Stimulated activated CD4-positive, alpha-beta T cell treated with anti-CD3 and anti-CD28 coated beads, Interleukin-15, amount 100 ng/mL, for 48 hours (primary cell): ENCODE results near the gene RDH5.

Experiments
- DNase-seq, 2 donors: peaks; one replicate each; pipeline ENCODE4 v3.0.0-alpha.2; 2020; ENCODE audit warnings: low read depth in 2 of 2

RDH5 gene

DNA sequence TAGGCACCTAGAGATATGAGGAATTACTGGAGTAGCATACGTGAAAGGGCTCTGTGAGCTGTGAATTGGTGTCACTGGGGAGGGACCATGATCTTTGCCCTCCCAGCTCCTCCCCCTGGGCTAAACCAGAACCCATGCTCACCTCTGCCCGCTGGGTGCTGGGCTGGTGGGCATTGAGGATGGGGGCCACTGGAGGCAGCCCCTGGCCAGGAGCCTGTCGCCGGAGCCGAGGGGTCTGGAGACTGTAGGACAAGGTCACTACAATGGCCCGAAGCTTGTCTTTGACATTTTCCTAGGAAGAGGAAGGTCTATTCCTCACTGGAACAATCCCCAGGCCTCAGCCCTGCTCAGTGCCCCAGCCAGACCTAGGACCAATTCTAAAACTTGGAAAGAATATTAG is 24.1 kb upstream of the RDH5 start:
- no peak for DNase-seq

GRCh38 chr12:55696796-55697462 is 23.3 kb upstream of the RDH5 start:
- DNase-seq: no peak

DNA sequence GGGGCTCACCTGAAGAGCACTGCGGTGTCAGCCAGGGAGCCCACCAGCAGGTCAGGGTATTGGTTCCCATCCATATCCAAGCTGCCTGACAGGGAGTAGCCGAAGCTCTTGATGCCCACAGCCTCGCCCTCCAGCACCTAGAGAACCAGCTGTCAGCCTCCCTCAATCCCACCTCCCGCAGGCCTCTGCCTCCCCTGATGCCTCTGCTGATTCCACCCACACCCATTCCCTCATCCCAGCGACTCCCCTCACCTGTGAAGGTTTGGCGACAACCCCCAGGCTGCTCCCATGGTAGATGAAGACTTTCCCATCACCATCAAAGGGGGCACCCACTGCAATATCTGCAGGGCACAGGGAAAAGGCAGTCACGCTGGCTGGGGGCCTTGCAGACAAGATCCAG is 22.5 kb upstream of the RDH5 start:
- DNase-seq: no peak

GRCh38 chr12:55698241-55698955 is 21.8 kb upstream of the RDH5 start:
- no peak for DNase-seq

DNA sequence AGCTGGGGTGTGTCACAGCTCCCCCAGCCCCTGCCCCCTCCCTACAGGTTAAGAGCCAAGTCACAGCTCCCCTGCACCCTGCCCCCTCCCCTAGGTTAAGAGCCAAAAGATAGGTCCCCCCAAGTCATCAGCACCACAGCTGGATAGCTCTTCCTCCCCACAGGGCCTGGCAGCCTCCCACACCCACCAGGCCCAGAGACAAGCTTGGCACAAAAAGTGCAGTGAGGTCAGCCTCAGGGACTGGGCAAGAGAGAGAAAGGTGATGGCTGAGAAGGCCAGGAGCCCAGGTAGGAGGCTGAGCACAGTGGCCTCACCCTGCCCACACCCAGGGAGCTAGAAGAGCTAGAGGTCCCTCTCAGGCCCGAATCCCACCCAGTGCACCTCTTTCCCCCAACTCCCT is 21.2 kb upstream of the RDH5 start:
- DNase-seq: no peak

- no peak for DNase-seq
These were observed 20.6 kb upstream of the RDH5 start for GRCh38 chr12:55699471-55700055.

- DNase-seq: no peak
These were observed 19.8 kb upstream of the RDH5 start for GRCh38 chr12:55700255-55701018.

GRCh38 chr12:55702861-55703260 is 17.3 kb upstream of the RDH5 start:
- no peak for DNase-seq

- no peak for DNase-seq
These were observed 16.9 kb upstream of the RDH5 start for GRCh38 chr12:55703288-55703687.

- DNase-seq: no peak
These were observed 16.1 kb upstream of the RDH5 start for GRCh38 chr12:55703901-55704761.

GRCh38 chr12:55704824-55705718 is 15.1 kb upstream of the RDH5 start:
- DNase-seq: no peak

GRCh38 chr12:55705782-55706402 is 14.3 kb upstream of the RDH5 start:
- DNase-seq: no peak

- DNase-seq: no peak
These were observed 13.5 kb upstream of the RDH5 start for GRCh38 chr12:55706568-55707218.

- DNase-seq: no peak
These were observed 12.9 kb upstream of the RDH5 start for GRCh38 chr12:55707219-55707671.

- DNase-seq: no peak
These were observed 12.1 kb upstream of the RDH5 start, which contains the start of gene ITGA7 for GRCh38 chr12:55707841-55708694. TSS of gene ITGA7 (minus strand) at chr12:55707904. CDS start at chr12:55707682, 222 bp downstream.

GRCh38 chr12:55708695-55709233 is 11.4 kb upstream of the RDH5 start:
- no peak for DNase-seq

GRCh38 chr12:55711786-55712553 is 8.2 kb upstream of the RDH5 start:
- no peak for DNase-seq
